Fibroblast of villous mesenchyme (primary cell): ENCODE data around the gene AKTIP. TPM values are rescaled to one million over a fixed set of nuclear protein-coding genes. Genes with fewer than 3 reads are reported as not detected.

Source experiments
- DNase-seq: peaks from one replicate; pipeline ENCODE4 v3.0.0-alpha.2; 2010; ENCODE audit warnings: low read depth
- H3K4me3 ChIP-seq: 2 replicates; pipeline ENCODE4 v1.5.1; 2011; ENCODE audit warnings: low read depth, mild to moderate bottlenecking, low read length
- total RNA-seq: library from RNA; depleted of rRNA; stranded (reverse); fragments of >200 nt; gene quantifications from 2 replicates; pipeline ENCODE4 v1.2.3, GENCODE V29; 2012
- TF ChIP-seq, protein P1 (sequence below): IDR thresholded peaks from 2 replicates; pipeline ENCODE4 v1.5.1; 2012; ENCODE audit warnings: low read depth, mild to moderate bottlenecking, low read length; ENCODE audit not compliant: insufficient read depth

AKTIP gene
- total RNA-seq, 1 donor: 18.6 TPM

- TF ChIP-seq, protein P1, sequence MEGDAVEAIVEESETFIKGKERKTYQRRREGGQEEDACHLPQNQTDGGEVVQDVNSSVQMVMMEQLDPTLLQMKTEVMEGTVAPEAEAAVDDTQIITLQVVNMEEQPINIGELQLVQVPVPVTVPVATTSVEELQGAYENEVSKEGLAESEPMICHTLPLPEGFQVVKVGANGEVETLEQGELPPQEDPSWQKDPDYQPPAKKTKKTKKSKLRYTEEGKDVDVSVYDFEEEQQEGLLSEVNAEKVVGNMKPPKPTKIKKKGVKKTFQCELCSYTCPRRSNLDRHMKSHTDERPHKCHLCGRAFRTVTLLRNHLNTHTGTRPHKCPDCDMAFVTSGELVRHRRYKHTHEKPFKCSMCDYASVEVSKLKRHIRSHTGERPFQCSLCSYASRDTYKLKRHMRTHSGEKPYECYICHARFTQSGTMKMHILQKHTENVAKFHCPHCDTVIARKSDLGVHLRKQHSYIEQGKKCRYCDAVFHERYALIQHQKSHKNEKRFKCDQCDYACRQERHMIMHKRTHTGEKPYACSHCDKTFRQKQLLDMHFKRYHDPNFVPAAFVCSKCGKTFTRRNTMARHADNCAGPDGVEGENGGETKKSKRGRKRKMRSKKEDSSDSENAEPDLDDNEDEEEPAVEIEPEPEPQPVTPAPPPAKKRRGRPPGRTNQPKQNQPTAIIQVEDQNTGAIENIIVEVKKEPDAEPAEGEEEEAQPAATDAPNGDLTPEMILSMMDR: no peak
Observed at GRCh38 chr16:53494636-53495035, 8.4 kb downstream of the AKTIP start.

DNA sequence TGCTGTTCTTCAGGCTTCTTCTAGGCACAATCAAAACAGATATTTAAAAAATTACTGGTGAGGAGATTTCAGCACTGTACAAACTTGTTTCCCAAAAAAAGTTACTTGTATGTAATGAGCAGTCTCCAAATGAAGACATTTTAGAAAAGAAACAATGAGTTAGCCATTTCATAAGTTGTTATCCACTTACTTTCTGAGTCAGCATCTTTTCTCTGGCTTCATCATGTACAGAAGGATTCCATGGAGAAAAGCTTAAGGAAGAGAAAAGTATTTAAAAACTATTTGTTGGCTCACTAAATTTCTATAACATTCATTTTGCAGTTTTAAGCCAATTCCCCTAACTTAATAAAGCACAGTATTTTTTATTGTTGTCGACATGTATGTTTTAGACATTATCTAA is 10.5 kb downstream of the AKTIP start:
- no peak overlapping the region for H3K4me3 ChIP-seq
- TF ChIP-seq, protein P1: no peak
- no peak for DNase-seq

More at GRCh38 chr16:53494636-53495035, 8.4 kb downstream of the AKTIP start:
- DNase-seq: no peak
- no peak overlapping the region for H3K4me3 ChIP-seq

- no peak overlapping the region for H3K4me3 ChIP-seq
- DNase-seq: no peak
- TF ChIP-seq, protein P1: no peak
Observed at GRCh38 chr16:53489755-53490154, 13.3 kb downstream of the AKTIP start.

GRCh38 chr16:53486230-53486629 is 16.8 kb downstream of the AKTIP start:
- TF ChIP-seq, protein P1: no peak
- H3K4me3 ChIP-seq: no peak overlapping the region
- DNase-seq: no peak

GRCh38 chr16:53484542-53484941 is 18.5 kb downstream of the AKTIP start:
- DNase-seq: no peak
- TF ChIP-seq, protein P1: no peak

GRCh38 chr16:53482123-53482522 is 20.9 kb downstream of the AKTIP start:
- TF ChIP-seq, protein P1: no peak
- DNase-seq: peak; percentile 49
- no peak overlapping the region for H3K4me3 ChIP-seq

More at GRCh38 chr16:53484542-53484941, 18.5 kb downstream of the AKTIP start:
- H3K4me3 ChIP-seq: no peak overlapping the region

DNA sequence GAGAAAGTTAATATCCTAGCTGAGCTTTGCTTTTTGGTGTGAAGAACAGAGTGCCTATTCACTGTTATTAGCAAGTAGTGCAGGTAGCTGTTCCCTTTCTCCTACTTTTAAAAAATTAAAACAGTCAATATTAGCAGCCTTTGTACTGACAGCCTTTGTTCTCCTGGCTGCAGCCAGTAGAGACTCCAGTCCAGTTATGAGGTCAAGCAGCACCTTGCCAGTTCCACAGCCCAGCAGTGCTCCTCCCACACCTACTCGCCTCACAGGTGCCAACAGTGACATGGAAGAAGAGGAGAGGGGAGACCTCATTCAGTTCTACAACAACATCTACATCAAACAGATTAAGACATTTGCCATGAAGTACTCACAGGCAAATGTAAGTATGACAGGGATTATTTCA is 22.6 kb downstream of the AKTIP start:
- DNase-seq: no peak
- TF ChIP-seq, protein P1: no peak
- no peak overlapping the region for H3K4me3 ChIP-seq
